Chondrocyte (in vitro differentiated cells): ENCODE results near the gene PLEKHG4B. TPM values are rescaled to one million over a fixed set of nuclear protein-coding genes. Genes with fewer than 3 reads are reported as not detected.
"Not testable (repeated sequence)": the region's sequence is repeated elsewhere in the genome, so short reads cannot be mapped to it uniquely, and the experiment has no call there.

Source experiments
- DNase-seq: peaks from one replicate; pipeline ENCODE4 v3.0.0; 2021; ENCODE audit warnings: mixed read lengths, low spot score
- H3K27ac Mint-ChIP-seq: one replicate; pipeline ENCODE4 v1.8.0; 2021; ENCODE audit warnings: mild to moderate bottlenecking, moderate library complexity, mixed read lengths; ENCODE audit not compliant: unreplicated experiment
- H3K27me3 Mint-ChIP-seq: 2 replicates; pipeline ENCODE4 v1.8.0; 2021; ENCODE audit warnings: low read depth, mixed read lengths
- H3K36me3 Mint-ChIP-seq: 2 replicates; pipeline ENCODE4 v1.8.0; 2021; ENCODE audit warnings: low read depth, mixed read lengths
- H3K4me1 Mint-ChIP-seq: 2 replicates; pipeline ENCODE4 v1.8.0; 2021; ENCODE audit warnings: low read depth, mild to moderate bottlenecking, mixed read lengths
- H3K4me3 Mint-ChIP-seq: one replicate; pipeline ENCODE4 v1.8.0; 2021; ENCODE audit warnings: mild to moderate bottlenecking, moderate library complexity, mixed read lengths; ENCODE audit not compliant: unreplicated experiment
- H3K9me3 Mint-ChIP-seq: 2 replicates; pipeline ENCODE4 v1.8.0; 2021; ENCODE audit warnings: low read depth, mixed read lengths
- total RNA-seq: library from RNA; stranded (reverse); gene quantifications from 3 replicates; pipeline ENCODE4 v1.2.1, GENCODE V29; 2021
- TF ChIP-seq, protein P1 (sequence below): fragments of 200-600 bp; sonication (generic); IDR thresholded peaks from 2 replicates; pipeline ENCODE4 v1.5.0; 2021; ENCODE audit warnings: antibody characterized with exemption, mild to moderate bottlenecking, moderate library complexity

PLEKHG4B gene
- total RNA-seq, 1 donor from 2014 or later = 2.0 TPM

GRCh38 chr5:56561-57290 is 35.2 kb upstream of the PLEKHG4B start:
- DNase-seq = no peak
- Mint-ChIP-seq H3K36me3 (peaks cover 1% of the 10 kb centered on the region), H3K27me3 (peaks cover 51% of the 10 kb centered on the region), H3K9me3 (peaks cover 7% of the 10 kb centered on the region), H3K27ac (no peak overlapping the region), H3K4me3 (no peak overlapping the region), H3K4me1 (no peaks in the 10 kb centered on the region)
- TF ChIP-seq, protein P1, sequence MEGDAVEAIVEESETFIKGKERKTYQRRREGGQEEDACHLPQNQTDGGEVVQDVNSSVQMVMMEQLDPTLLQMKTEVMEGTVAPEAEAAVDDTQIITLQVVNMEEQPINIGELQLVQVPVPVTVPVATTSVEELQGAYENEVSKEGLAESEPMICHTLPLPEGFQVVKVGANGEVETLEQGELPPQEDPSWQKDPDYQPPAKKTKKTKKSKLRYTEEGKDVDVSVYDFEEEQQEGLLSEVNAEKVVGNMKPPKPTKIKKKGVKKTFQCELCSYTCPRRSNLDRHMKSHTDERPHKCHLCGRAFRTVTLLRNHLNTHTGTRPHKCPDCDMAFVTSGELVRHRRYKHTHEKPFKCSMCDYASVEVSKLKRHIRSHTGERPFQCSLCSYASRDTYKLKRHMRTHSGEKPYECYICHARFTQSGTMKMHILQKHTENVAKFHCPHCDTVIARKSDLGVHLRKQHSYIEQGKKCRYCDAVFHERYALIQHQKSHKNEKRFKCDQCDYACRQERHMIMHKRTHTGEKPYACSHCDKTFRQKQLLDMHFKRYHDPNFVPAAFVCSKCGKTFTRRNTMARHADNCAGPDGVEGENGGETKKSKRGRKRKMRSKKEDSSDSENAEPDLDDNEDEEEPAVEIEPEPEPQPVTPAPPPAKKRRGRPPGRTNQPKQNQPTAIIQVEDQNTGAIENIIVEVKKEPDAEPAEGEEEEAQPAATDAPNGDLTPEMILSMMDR = no peak

GRCh38 chr5:60250-60649 is 31.7 kb upstream of the PLEKHG4B start:
- peaks cover 65% of the 10 kb centered on the region for H3K27me3 Mint-ChIP-seq

GRCh38 chr5:70440-70839 is 21.5 kb upstream of the PLEKHG4B start:
- H3K27me3 Mint-ChIP-seq = peaks cover 33% of the 10 kb centered on the region
- peaks cover 11% of the 10 kb centered on the region for H3K4me1 Mint-ChIP-seq
- TF ChIP-seq, protein P1 = no peak
- no peak overlapping the region for H3K27ac Mint-ChIP-seq
- H3K36me3 Mint-ChIP-seq = no peaks in the 10 kb centered on the region
- H3K4me3 Mint-ChIP-seq = no peak overlapping the region
- DNase-seq = no peak
- peaks cover 11% of the 10 kb centered on the region for H3K9me3 Mint-ChIP-seq

More at GRCh38 chr5:60250-60649, 31.7 kb upstream of the PLEKHG4B start:
- not testable (repeated sequence) for DNase-seq, H3K4me3 Mint-ChIP-seq, H3K27ac Mint-ChIP-seq, H3K4me1 Mint-ChIP-seq, H3K36me3 Mint-ChIP-seq
- H3K9me3 Mint-ChIP-seq = peaks cover 14% of the 10 kb centered on the region

DNA sequence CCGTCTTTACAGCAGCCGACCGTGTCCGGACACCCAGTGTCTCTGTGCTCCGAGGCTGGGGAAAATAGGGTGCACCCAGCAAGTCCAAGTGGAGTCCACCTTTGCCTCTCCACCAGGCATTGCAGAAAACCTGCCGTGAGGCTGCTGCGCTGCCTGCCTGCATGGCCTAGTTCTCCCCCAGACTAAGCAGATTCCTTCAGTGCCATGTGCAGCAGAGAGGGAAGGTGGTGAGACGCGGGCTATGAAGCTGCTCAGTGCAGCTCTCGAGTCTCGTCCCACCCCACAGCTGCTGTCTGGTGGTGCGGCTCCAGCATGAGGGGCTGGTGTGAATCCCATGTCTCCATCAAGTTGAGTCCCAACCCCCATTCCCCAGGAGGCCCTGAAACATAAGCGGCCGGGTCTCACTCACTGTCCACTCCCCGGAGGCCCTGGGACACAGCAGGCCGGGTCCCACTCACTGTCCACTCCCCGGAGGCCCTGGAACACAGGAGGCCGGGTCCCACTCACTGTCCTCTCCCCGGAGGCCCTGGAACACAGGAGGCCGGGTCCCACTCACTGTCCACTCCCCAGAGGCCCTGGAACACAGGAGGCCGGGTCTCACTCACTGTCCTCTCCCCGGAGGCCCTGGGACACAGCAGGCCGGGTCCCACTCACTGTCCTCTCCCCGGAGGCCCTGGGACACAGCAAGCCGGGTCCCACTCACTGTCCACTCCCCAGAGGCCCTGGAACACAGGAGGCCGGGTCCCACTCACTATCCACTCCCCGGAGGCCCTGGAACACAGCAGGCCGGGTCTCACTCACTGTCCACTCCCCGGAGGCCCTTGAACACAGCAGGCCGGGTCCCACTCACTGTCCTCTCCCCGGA is 19.4 kb upstream of the PLEKHG4B start:
- H3K4me1 Mint-ChIP-seq = peaks cover 15% of the 10 kb centered on the region
- not testable (repeated sequence) for H3K4me3 Mint-ChIP-seq, H3K27ac Mint-ChIP-seq, H3K9me3 Mint-ChIP-seq, H3K36me3 Mint-ChIP-seq, DNase-seq
- H3K27me3 Mint-ChIP-seq = peaks cover 37% of the 10 kb centered on the region

DNA sequence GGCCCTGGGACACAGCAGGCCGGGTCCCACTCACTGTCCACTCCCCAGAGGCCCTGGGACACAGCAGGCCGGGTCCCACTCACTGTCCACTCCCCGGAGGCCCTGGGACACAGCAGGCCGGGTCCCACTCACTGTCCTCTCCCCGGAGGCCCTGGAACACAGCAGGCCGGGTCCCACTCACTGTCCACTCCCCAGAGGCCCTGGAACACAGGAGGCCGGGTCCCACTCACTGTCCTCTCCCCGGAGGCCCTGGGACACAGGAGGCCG is 18.9 kb upstream of the PLEKHG4B start:
- H3K4me3 Mint-ChIP-seq, DNase-seq, H3K9me3 Mint-ChIP-seq, H3K36me3 Mint-ChIP-seq, H3K27ac Mint-ChIP-seq: not testable (repeated sequence)
- peaks cover 19% of the 10 kb centered on the region for H3K4me1 Mint-ChIP-seq
- H3K27me3 Mint-ChIP-seq = peaks cover 32% of the 10 kb centered on the region

GRCh38 chr5:73768-74502 is 18.0 kb upstream of the PLEKHG4B start:
- H3K4me3 Mint-ChIP-seq = no peak overlapping the region
- no peaks in the 10 kb centered on the region for H3K9me3 Mint-ChIP-seq
- H3K4me1 Mint-ChIP-seq = peaks cover 28% of the 10 kb centered on the region
- peaks cover 30% of the 10 kb centered on the region for H3K27me3 Mint-ChIP-seq
- DNase-seq = no peak
- H3K27ac Mint-ChIP-seq = no peak overlapping the region
- TF ChIP-seq, protein P1 = no peak
- H3K36me3 Mint-ChIP-seq = no peaks in the 10 kb centered on the region
